ENCODE results near the gene TLN1.

GRCh38 chr9:35723908-35724307 lies 8.1 kb downstream of the TLN1 start:
- TF ChIP-seq POLR2AphosphoS5 (IDR thresholded peaks at IDR 0.05; ENCODE audit: low read depth) (no peak), REST (IDR thresholded peaks at IDR 0.05; ENCODE audit: unreplicated experiment) (no peak), EZH2phosphoT487 (IDR thresholded peaks at IDR 0.05; ENCODE audit: unreplicated experiment) (no peak), EZH2 (IDR thresholded peaks at IDR 0.05; ENCODE audit: low read depth, unreplicated experiment) (no peak), ZNF331 (CRISPR knock-in tag; IDR thresholded peaks at IDR 0.05; ENCODE audit: low read depth) (no peak), CREB1 (CRISPR knock-in tag; IDR thresholded peaks at IDR 0.05; ENCODE audit: low read depth) (no peak), NANOG (IDR thresholded peaks at IDR 0.05; ENCODE audit: borderline replicate concordance) (no peak), ZNF114 (CRISPR knock-in tag; IDR thresholded peaks at IDR 0.05) (no peak), JUNB (IDR thresholded peaks at IDR 0.05; ENCODE audit: unreplicated experiment) (no peak), ZNF462 (CRISPR knock-in tag; IDR thresholded peaks at IDR 0.05) (no peak), STAT1 (IDR thresholded peaks at IDR 0.05; ENCODE audit: unreplicated experiment) (no peak)
- TF ChIP-seq, protein P1, sequence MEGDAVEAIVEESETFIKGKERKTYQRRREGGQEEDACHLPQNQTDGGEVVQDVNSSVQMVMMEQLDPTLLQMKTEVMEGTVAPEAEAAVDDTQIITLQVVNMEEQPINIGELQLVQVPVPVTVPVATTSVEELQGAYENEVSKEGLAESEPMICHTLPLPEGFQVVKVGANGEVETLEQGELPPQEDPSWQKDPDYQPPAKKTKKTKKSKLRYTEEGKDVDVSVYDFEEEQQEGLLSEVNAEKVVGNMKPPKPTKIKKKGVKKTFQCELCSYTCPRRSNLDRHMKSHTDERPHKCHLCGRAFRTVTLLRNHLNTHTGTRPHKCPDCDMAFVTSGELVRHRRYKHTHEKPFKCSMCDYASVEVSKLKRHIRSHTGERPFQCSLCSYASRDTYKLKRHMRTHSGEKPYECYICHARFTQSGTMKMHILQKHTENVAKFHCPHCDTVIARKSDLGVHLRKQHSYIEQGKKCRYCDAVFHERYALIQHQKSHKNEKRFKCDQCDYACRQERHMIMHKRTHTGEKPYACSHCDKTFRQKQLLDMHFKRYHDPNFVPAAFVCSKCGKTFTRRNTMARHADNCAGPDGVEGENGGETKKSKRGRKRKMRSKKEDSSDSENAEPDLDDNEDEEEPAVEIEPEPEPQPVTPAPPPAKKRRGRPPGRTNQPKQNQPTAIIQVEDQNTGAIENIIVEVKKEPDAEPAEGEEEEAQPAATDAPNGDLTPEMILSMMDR (conservative IDR thresholded peaks at IDR 0.05; ENCODE audit: low read depth in 2 of 2), result no peak
- TF ChIP-seq, protein P2, sequence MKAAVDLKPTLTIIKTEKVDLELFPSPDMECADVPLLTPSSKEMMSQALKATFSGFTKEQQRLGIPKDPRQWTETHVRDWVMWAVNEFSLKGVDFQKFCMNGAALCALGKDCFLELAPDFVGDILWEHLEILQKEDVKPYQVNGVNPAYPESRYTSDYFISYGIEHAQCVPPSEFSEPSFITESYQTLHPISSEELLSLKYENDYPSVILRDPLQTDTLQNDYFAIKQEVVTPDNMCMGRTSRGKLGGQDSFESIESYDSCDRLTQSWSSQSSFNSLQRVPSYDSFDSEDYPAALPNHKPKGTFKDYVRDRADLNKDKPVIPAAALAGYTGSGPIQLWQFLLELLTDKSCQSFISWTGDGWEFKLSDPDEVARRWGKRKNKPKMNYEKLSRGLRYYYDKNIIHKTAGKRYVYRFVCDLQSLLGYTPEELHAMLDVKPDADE (IDR thresholded peaks at IDR 0.05), result no peak
